ENCODE results near the gene FUT1.
A peak's percentile ranks its signal among the peaks of the same experiment; 100 is the strongest.

FUT1 gene

GRCh38 chr19:48715681-48716171 is 36.7 kb downstream of the FUT1 start:
- no peak for DNase-seq

GRCh38 chr19:48714759-48715675 is 37.4 kb downstream of the FUT1 start:
- DNase-seq, result no peak

GRCh38 chr19:48713864-48714755 is 38.3 kb downstream of the FUT1 start:
- peak; percentile 99 for DNase-seq

- DNase-seq, result peak in 1 of 2 experiments; percentile 35
Observed at GRCh38 chr19:48713041-48713863, 39.2 kb downstream of the FUT1 start.

- DNase-seq, result no peak
Observed at GRCh38 chr19:48711106-48711662, 41.3 kb downstream of the FUT1 start.

GRCh38 chr19:48708471-48708870 is 44.0 kb downstream of the FUT1 start:
- DNase-seq, result no peak

- DNase-seq, result no peak
Observed at GRCh38 chr19:48705431-48705830, 47.0 kb downstream of the FUT1 start.

GRCh38 chr19:48703316-48703715 is 49.1 kb downstream of the FUT1 start:
- DNase-seq, result no peak

GRCh38 chr19:48702701-48703100 is 49.7 kb downstream of the FUT1 start:
- no peak for DNase-seq

GRCh38 chr19:48698046-48698445 is 54.4 kb downstream of the FUT1 start:
- DNase-seq, result no peak

Data from activated T-cell treated with anti-CD3 and anti-CD28 coated beads, Interleukin-2, amount 50 U/mL, for 48 hours (primary cell).